Measurements from ENCODE around the gene CBLL2.

GRCh38 chrX:22273714-22274317, 1.1 kb downstream of the CBLL2 start:
- TF ChIP-seq, protein P1, sequence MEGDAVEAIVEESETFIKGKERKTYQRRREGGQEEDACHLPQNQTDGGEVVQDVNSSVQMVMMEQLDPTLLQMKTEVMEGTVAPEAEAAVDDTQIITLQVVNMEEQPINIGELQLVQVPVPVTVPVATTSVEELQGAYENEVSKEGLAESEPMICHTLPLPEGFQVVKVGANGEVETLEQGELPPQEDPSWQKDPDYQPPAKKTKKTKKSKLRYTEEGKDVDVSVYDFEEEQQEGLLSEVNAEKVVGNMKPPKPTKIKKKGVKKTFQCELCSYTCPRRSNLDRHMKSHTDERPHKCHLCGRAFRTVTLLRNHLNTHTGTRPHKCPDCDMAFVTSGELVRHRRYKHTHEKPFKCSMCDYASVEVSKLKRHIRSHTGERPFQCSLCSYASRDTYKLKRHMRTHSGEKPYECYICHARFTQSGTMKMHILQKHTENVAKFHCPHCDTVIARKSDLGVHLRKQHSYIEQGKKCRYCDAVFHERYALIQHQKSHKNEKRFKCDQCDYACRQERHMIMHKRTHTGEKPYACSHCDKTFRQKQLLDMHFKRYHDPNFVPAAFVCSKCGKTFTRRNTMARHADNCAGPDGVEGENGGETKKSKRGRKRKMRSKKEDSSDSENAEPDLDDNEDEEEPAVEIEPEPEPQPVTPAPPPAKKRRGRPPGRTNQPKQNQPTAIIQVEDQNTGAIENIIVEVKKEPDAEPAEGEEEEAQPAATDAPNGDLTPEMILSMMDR (conservative IDR thresholded peaks at IDR 0.05 in 1 of 2, IDR thresholded peaks at IDR 0.05 in 1 of 2; ENCODE audit: extremely low read depth in 1 of 2, insufficient read depth in 1 of 2, low read depth in 1 of 2, low read length in 2 of 2): no peak
- no peak for TF ChIP-seq EZH2 (IDR thresholded peaks at IDR 0.05; ENCODE audit: borderline replicate concordance, low read length)
